Astrocyte of the spinal cord (primary cell): ENCODE results near the gene FPGS.
A peak's percentile ranks its signal among the peaks of the same experiment; 100 is the strongest.

Experiments used
- DNase-seq: peaks from one replicate; pipeline ENCODE4 v3.0.0; 2011; ENCODE audit warnings: low read depth, low spot score
- H3K4me3 ChIP-seq: 2 replicates; pipeline ENCODE4 v1.5.1; 2011; ENCODE audit warnings: low read depth, mild to moderate bottlenecking, low read length, moderate library complexity
- in situ Hi-C: cut with HindIII; loops from 2 replicates; pipeline ENCODE4 v1.10.0; 2017; ENCODE audit warnings: low sequenced_read_pairs
- TF ChIP-seq, protein P1 (sequence below): IDR thresholded peaks from 2 replicates; pipeline ENCODE4 v1.5.1; 2012; ENCODE audit warnings: low read depth, mild to moderate bottlenecking, low read length, inconsistent platforms

The FPGS gene

GRCh38 chr9:127789179-127789578 lies 13.5 kb upstream of the FPGS start:
- in situ Hi-C loops = no loop called here
- DNase-seq = no peak
- TF ChIP-seq, protein P1, sequence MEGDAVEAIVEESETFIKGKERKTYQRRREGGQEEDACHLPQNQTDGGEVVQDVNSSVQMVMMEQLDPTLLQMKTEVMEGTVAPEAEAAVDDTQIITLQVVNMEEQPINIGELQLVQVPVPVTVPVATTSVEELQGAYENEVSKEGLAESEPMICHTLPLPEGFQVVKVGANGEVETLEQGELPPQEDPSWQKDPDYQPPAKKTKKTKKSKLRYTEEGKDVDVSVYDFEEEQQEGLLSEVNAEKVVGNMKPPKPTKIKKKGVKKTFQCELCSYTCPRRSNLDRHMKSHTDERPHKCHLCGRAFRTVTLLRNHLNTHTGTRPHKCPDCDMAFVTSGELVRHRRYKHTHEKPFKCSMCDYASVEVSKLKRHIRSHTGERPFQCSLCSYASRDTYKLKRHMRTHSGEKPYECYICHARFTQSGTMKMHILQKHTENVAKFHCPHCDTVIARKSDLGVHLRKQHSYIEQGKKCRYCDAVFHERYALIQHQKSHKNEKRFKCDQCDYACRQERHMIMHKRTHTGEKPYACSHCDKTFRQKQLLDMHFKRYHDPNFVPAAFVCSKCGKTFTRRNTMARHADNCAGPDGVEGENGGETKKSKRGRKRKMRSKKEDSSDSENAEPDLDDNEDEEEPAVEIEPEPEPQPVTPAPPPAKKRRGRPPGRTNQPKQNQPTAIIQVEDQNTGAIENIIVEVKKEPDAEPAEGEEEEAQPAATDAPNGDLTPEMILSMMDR = no peak
- H3K4me3 ChIP-seq = no peak overlapping the region

DNA sequence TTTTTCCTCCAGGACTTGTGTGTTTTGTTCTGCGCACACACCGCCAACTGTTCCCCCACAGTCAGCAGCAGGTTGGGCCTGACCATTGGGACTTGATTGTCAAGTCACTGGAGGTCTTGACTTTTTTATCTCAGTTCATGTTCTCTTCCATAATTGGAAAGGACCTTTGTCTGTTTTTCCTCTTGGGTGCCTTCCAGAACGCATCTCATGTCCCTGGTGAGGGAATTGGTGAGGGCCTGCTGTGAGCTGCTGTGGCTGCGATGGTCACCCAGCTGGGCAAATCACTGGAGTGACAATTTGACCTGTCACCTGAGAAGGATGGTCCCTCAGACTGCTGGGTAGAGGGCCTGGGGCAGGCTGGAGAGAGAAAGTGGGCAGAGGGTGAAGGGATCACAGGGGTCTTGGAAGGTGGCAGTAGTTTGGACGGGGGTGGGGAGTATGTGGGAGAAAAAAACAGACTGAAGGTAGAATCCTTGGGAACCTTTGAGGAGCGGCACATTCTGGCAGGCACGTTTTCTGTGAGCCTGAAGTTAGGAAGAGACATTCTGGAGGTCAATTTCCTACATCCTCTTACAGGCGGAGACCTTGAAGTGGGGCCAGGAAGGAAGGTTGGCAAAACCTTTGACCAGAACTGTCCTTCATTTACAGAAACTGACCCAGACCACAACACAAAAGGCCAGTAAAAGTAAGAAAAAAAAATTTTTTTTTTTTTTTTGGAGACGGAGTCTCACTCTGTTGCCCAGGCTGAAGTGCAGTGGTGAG lies 12.4 kb upstream of the FPGS start:
- TF ChIP-seq, protein P1 = no peak
- H3K4me3 ChIP-seq = no peak overlapping the region
- no peak for DNase-seq
- in situ Hi-C loops = no loop called here

DNA sequence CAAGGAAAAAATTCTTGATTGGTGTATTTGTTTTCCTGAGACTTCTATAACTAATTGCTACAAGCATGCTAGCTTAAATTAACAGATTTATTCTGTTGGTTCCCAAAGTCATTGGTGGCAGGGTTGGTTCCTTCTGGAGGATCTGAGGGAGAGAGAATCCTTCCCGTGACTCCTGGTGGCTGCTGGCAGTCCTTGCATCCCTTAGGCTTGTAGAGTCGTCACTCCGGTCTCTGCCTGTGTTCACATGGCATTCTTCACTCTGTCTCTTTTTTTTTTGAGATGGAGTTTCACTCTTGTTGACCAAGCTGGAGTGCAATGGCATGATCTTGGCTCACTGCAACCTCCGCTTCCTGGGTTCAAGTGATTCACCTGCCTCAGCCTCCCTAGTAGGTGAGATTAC lies 11.6 kb upstream of the FPGS start:
- in situ Hi-C loops = no loop called here
- DNase-seq = no peak
- TF ChIP-seq, protein P1 = no peak
- H3K4me3 ChIP-seq = no peak overlapping the region

- in situ Hi-C loops = no loop called here
- DNase-seq = no peak
- no peak overlapping the region for H3K4me3 ChIP-seq
- TF ChIP-seq, protein P1 = no peak
These were observed 10.2 kb upstream of the FPGS start for GRCh38 chr9:127792417-127793031.

- DNase-seq = peak; percentile 36
- in situ Hi-C loops = no loop called here
- TF ChIP-seq, protein P1 = no peak
- no peak overlapping the region for H3K4me3 ChIP-seq
These were observed 9.5 kb upstream of the FPGS start for GRCh38 chr9:127793093-127793708.

GRCh38 chr9:127794001-127794791 lies 8.5 kb upstream of the FPGS start:
- DNase-seq = no peak
- no peak overlapping the region for H3K4me3 ChIP-seq
- in situ Hi-C loops = no loop called here
- TF ChIP-seq, protein P1 = no peak
